ENCODE measurements around the gene LCE1A. TPM values are rescaled to one million over a fixed set of nuclear protein-coding genes. Genes with fewer than 3 reads are reported as not detected.

Gene LCE1A
- polyA plus RNA-seq, 1 donor from 2014 or later, result not detected

DNA sequence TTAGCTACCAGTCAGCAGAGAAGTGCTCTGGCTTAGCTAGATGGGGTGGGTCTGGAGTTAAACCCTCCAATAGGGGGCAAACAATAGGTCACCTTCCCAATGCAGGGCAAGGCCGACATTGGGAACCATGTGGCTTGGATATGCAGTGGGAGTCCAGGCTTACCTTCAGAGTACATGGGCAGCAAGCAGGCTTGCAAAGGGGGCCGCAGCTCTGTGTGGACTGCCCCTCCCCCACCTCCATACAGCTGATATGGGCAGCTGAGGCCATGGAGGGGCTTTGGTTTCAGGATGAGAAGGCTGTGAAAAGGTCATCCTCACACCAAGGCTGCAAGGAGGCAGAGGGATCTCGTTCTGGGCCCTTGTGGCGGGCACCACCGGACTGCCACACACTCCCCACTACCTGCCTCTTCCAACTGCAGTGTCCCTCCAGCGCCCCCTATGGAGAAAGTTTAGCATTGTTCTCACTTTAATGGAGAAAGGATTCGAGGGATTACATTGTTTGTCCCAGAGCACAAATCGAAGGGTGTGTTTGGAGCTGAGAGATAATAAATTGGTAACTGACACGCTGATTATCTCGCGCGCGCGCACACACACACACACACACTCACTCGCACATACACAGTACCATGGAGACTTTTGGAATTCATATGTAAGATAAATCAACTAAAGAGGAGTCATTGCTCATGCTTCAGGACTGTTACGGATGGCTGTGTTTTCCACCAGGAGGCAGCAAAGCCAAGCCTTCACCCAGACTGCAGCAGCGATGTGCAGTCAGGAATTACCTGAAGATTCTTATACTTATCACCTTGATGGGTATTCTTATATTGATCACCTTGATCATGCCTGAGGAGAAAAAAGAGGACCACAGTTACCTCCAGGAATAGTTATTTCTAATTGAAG, 43.8 kb downstream of the LCE1A start:
- Histone ChIP-seq H3K79me2 (replicated peaks; ENCODE audit: insufficient read depth, low read length) (no peaks in the 10 kb centered on the region), H3K9ac (ENCODE audit: low read length) (no peak overlapping the region), H3K9me2 (ENCODE audit: insufficient read depth, low read length) (no peaks in the 10 kb centered on the region), H4K20me1 (ENCODE audit: insufficient read depth) (no peaks in the 10 kb centered on the region), H3K4me2 (ENCODE audit: low read length) (no peak overlapping the region), H3K4me3 (ENCODE audit: low read length) (no peak overlapping the region), H3K36me3 (ENCODE audit: insufficient read depth, low read length) (no peaks in the 10 kb centered on the region), H2AFZ (ENCODE audit: low read depth, low read length) (no peak overlapping the region), H3K27me3 (ENCODE audit: insufficient read depth, low read depth, low read length) (no peaks in the 10 kb centered on the region), H3K27ac (ENCODE audit: low read length) (no peak overlapping the region), H3K9me3 (ENCODE audit: low read length) (no peaks in the 10 kb centered on the region), H3F3A (ENCODE audit: insufficient read depth, low read length, poor library complexity, severe bottlenecking) (no peaks in the 10 kb centered on the region)
- TF ChIP-seq EP300 (conservative IDR thresholded peaks at IDR 0.05; ENCODE audit: poor library complexity, severe bottlenecking), result no peak
- TF ChIP-seq SMC3 (conservative IDR thresholded peaks at IDR 0.05; ENCODE audit: poor library complexity), result peak; percentile 67
- peak; percentile 60 for TF ChIP-seq CTCF (IDR thresholded peaks at IDR 0.05; ENCODE audit: poor library complexity, severe bottlenecking)
- TF ChIP-seq RAD21 (conservative IDR thresholded peaks at IDR 0.05), result peak; percentile 66

- no peaks in the 10 kb centered on the region for H3K9me2 ChIP-seq (ENCODE audit: insufficient read depth, low read length)
- H3K9me3 ChIP-seq (ENCODE audit: low read length), result no peaks in the 10 kb centered on the region
- no peak overlapping the region for H2AFZ ChIP-seq (ENCODE audit: low read depth, low read length)
- H3K4me3 ChIP-seq (ENCODE audit: low read length), result no peak overlapping the region
- H3F3A ChIP-seq (ENCODE audit: insufficient read depth, low read length, poor library complexity, severe bottlenecking), result no peaks in the 10 kb centered on the region
- no peak overlapping the region for H3K4me2 ChIP-seq (ENCODE audit: low read length)
- no peak overlapping the region for H3K27ac ChIP-seq (ENCODE audit: low read length)
- no peaks in the 10 kb centered on the region for H4K20me1 ChIP-seq (ENCODE audit: insufficient read depth)
- H3K9ac ChIP-seq (ENCODE audit: low read length), result no peak overlapping the region
- TF ChIP-seq SMC3 (conservative IDR thresholded peaks at IDR 0.05; ENCODE audit: poor library complexity) (no peak), CTCF (IDR thresholded peaks at IDR 0.05; ENCODE audit: poor library complexity, severe bottlenecking) (peak; percentile 2)
- no peaks in the 10 kb centered on the region for H3K27me3 ChIP-seq (ENCODE audit: insufficient read depth, low read depth, low read length)
- H3K36me3 ChIP-seq (ENCODE audit: insufficient read depth, low read length), result no peaks in the 10 kb centered on the region
- H3K79me2 ChIP-seq (replicated peaks; ENCODE audit: insufficient read depth, low read length), result no peaks in the 10 kb centered on the region
Measured at GRCh38 chr1:152871731-152872126, 44.5 kb downstream of the LCE1A start.

DNA sequence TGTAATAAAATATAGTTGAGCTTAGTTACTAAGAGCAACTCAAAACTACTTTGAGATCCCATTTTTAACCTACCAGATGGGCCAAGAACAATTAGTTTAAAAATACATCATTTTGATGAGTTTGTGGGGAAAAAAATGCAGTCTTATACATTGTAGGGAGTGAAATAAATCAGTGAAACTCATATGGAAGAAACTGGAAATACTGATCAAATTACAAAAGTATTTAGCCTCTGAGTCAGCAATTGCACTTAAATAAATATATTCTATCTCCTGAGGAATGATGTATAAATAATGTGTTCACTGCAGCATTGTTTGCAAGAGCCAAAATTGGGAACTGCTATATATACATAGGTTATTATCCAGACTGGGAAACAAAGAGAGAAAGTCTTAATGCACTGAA, 46.2 kb downstream of the LCE1A start:
- H4K20me1 ChIP-seq (ENCODE audit: insufficient read depth), result no peaks in the 10 kb centered on the region
- no peak overlapping the region for H3K9ac ChIP-seq (ENCODE audit: low read length)
- H3K4me3 ChIP-seq (ENCODE audit: low read length), result no peak overlapping the region
- TF ChIP-seq SMC3 (conservative IDR thresholded peaks at IDR 0.05; ENCODE audit: poor library complexity), result no peak
- no peak for TF ChIP-seq EZH2 (IDR thresholded peaks at IDR 0.05; ENCODE audit: borderline replicate concordance, insufficient read depth, low read length, poor library complexity, severe bottlenecking)
- no peak for TF ChIP-seq TAF1 (IDR thresholded peaks at IDR 0.05; ENCODE audit: low read depth)
- no peak for TF ChIP-seq CTCF (IDR thresholded peaks at IDR 0.05; ENCODE audit: poor library complexity, severe bottlenecking)
- no peak for TF ChIP-seq RAD21 (conservative IDR thresholded peaks at IDR 0.05)
- TF ChIP-seq EP300 (conservative IDR thresholded peaks at IDR 0.05; ENCODE audit: poor library complexity, severe bottlenecking), result no peak
- no peak for TF ChIP-seq REST (IDR thresholded peaks at IDR 0.05; ENCODE audit: borderline replicate concordance)
- TF ChIP-seq POLR2AphosphoS5 (IDR thresholded peaks at IDR 0.05), result no peak
- TF ChIP-seq MXI1 (conservative IDR thresholded peaks at IDR 0.05; ENCODE audit: poor library complexity, severe bottlenecking), result no peak
- H3K27ac ChIP-seq (ENCODE audit: low read length), result no peak overlapping the region
- H3K9me2 ChIP-seq (ENCODE audit: insufficient read depth, low read length), result no peaks in the 10 kb centered on the region
- H3K79me2 ChIP-seq (replicated peaks; ENCODE audit: insufficient read depth, low read length), result no peaks in the 10 kb centered on the region
- no peaks in the 10 kb centered on the region for H3K27me3 ChIP-seq (ENCODE audit: insufficient read depth, low read depth, low read length)
- H3F3A ChIP-seq (ENCODE audit: insufficient read depth, low read length, poor library complexity, severe bottlenecking), result no peaks in the 10 kb centered on the region
- no peaks in the 10 kb centered on the region for H3K9me3 ChIP-seq (ENCODE audit: low read length)
- H3K36me3 ChIP-seq (ENCODE audit: insufficient read depth, low read length), result no peaks in the 10 kb centered on the region
- no peak overlapping the region for H2AFZ ChIP-seq (ENCODE audit: low read depth, low read length)
- H3K4me2 ChIP-seq (ENCODE audit: low read length), result no peak overlapping the region
